ENCODE results near the gene RALB. TPM values are rescaled to one million over a fixed set of nuclear protein-coding genes. Genes with fewer than 3 reads are reported as not detected.

Gene RALB
- total RNA-seq, 1 experiment from 2014 or later, result 40.2 TPM

- no peak for DNase-seq
- Mint-ChIP-seq H3K27me3 (ENCODE audit: unreplicated experiment) (no peaks in the 10 kb centered on the region), H3K27ac (ENCODE audit: unreplicated experiment) (no peak overlapping the region), H3K9me3 (ENCODE audit: low read depth, unreplicated experiment) (no peaks in the 10 kb centered on the region), H3K4me1 (ENCODE audit: low read depth, unreplicated experiment) (peaks cover 10% of the 10 kb centered on the region), H3K4me3 (ENCODE audit: low read depth, unreplicated experiment) (no peak overlapping the region), H3K36me3 (ENCODE audit: insufficient read depth, unreplicated experiment) (peaks cover 8% of the 10 kb centered on the region)
- intact Hi-C loops (cut with micrococcal nuclease; ENCODE audit: unreplicated experiment), result no loop called here
- CTCF ChIA-PET, result no interaction called here
- TF ChIP-seq, protein P1, sequence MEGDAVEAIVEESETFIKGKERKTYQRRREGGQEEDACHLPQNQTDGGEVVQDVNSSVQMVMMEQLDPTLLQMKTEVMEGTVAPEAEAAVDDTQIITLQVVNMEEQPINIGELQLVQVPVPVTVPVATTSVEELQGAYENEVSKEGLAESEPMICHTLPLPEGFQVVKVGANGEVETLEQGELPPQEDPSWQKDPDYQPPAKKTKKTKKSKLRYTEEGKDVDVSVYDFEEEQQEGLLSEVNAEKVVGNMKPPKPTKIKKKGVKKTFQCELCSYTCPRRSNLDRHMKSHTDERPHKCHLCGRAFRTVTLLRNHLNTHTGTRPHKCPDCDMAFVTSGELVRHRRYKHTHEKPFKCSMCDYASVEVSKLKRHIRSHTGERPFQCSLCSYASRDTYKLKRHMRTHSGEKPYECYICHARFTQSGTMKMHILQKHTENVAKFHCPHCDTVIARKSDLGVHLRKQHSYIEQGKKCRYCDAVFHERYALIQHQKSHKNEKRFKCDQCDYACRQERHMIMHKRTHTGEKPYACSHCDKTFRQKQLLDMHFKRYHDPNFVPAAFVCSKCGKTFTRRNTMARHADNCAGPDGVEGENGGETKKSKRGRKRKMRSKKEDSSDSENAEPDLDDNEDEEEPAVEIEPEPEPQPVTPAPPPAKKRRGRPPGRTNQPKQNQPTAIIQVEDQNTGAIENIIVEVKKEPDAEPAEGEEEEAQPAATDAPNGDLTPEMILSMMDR (IDR thresholded peaks at IDR 0.05; ENCODE audit: unreplicated experiment), result no peak
- no TSS peak for BruUV-seq (replicated peaks)
Observed at GRCh38 chr2:120243875-120244553, 8.6 kb upstream of the RALB start.

- CTCF ChIA-PET, result no interaction called here
- no peak for DNase-seq
- Mint-ChIP-seq H3K4me1 (ENCODE audit: low read depth, unreplicated experiment) (peaks cover under 1% of the 10 kb centered on the region), H3K27me3 (ENCODE audit: unreplicated experiment) (peaks cover 7% of the 10 kb centered on the region), H3K27ac (ENCODE audit: unreplicated experiment) (no peak overlapping the region), H3K9me3 (ENCODE audit: low read depth, unreplicated experiment) (no peaks in the 10 kb centered on the region), H3K36me3 (ENCODE audit: insufficient read depth, unreplicated experiment) (no peaks in the 10 kb centered on the region), H3K4me3 (ENCODE audit: low read depth, unreplicated experiment) (no peak overlapping the region)
- no TSS peak for BruUV-seq (replicated peaks)
- intact Hi-C loops (cut with micrococcal nuclease; ENCODE audit: unreplicated experiment), result no loop called here
- TF ChIP-seq, protein P1 (IDR thresholded peaks at IDR 0.05; ENCODE audit: unreplicated experiment), result no peak
Observed at GRCh38 chr2:120244656-120245519, 7.8 kb upstream of the RALB start.

DNA sequence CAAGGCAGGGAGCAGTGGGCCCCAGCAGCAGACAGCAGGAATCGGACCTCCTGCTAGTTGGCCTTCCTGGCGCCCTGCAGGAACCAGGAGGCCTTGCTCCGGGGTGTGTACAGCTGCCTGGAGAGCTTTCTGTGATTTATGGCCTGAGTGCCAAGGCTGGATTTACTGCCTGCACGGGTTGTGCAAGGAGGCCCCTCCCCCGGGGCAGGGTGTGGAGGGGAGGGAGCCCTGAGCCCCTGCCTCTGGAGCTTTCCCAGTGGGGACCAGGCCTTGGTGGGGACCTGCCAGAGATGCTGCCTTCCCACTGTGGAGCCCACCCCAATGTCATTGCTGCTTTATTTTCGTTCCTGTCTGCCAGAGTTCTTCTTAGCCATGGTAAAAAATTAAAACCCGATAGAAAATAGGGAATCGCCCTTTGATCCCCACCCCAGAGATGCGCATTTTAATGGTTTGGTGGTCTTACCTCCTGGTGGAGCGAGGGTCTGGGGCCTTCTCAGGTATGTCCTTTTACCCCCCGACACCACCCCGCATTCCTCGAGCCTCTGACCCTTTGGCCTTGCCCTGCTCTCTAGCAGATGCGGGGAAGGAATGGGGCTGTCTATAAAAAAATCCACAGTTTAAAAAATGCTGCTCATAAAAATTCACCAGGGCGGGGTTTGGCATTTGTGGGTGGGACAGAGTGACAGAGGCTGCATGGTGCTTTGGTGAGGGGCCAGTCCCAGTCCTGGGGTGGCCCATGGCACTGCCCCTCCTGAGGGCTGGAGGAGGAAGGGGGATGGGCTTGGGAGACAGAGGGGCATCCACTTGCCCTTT is 6.9 kb upstream of the RALB start:
- no peaks in the 10 kb centered on the region for H3K4me1 Mint-ChIP-seq (ENCODE audit: low read depth, unreplicated experiment)
- TF ChIP-seq, protein P1 (IDR thresholded peaks at IDR 0.05; ENCODE audit: unreplicated experiment), result no peak
- no peaks in the 10 kb centered on the region for H3K9me3 Mint-ChIP-seq (ENCODE audit: low read depth, unreplicated experiment)
- intact Hi-C loops (cut with micrococcal nuclease; ENCODE audit: unreplicated experiment), result no loop called here
- no peaks in the 10 kb centered on the region for H3K36me3 Mint-ChIP-seq (ENCODE audit: insufficient read depth, unreplicated experiment)
- H3K27me3 Mint-ChIP-seq (ENCODE audit: unreplicated experiment), result peaks cover 13% of the 10 kb centered on the region
- no peak for DNase-seq
- no TSS peak for BruUV-seq (replicated peaks)
- no peak overlapping the region for H3K4me3 Mint-ChIP-seq (ENCODE audit: low read depth, unreplicated experiment)
- H3K27ac Mint-ChIP-seq (ENCODE audit: unreplicated experiment), result no peak overlapping the region
- CTCF ChIA-PET, result no interaction called here

GRCh38 chr2:120246546-120247300 is 5.9 kb upstream of the RALB start:
- H3K4me1 Mint-ChIP-seq (ENCODE audit: low read depth, unreplicated experiment), result peaks cover 3% of the 10 kb centered on the region
- CTCF ChIA-PET, result interaction anchor here (1.1 kb wide), 1 partner anchor 28 kb away, joined by 3 read pairs; no protein-coding TSS in a partner anchor
- intact Hi-C loops (cut with micrococcal nuclease; ENCODE audit: unreplicated experiment), result no loop called here
- H3K9me3 Mint-ChIP-seq (ENCODE audit: low read depth, unreplicated experiment), result no peaks in the 10 kb centered on the region
- TF ChIP-seq, protein P1 (IDR thresholded peaks at IDR 0.05; ENCODE audit: unreplicated experiment), result no peak
- DNase-seq, result no peak
- H3K27me3 Mint-ChIP-seq (ENCODE audit: unreplicated experiment), result peaks cover 13% of the 10 kb centered on the region
- no TSS peak for BruUV-seq (replicated peaks)
- peaks cover 1% of the 10 kb centered on the region for H3K36me3 Mint-ChIP-seq (ENCODE audit: insufficient read depth, unreplicated experiment)
- no peak overlapping the region for H3K27ac Mint-ChIP-seq (ENCODE audit: unreplicated experiment)
- no peak overlapping the region for H3K4me3 Mint-ChIP-seq (ENCODE audit: low read depth, unreplicated experiment)
